GM06990 (cell line): ENCODE results near the gene MALL.
"Not testable (repeated sequence)": the region's sequence is repeated elsewhere in the genome, so short reads cannot be mapped to it uniquely, and the experiment has no call there.

Source experiments
- DNase-seq: peaks from one replicate; pipeline ENCODE4 v3.0.0-alpha.2; 2011; ENCODE audit not compliant: insufficient read length; ENCODE audit errors: extremely low read depth
- H3K27me3 ChIP-seq: replicated peaks from 2 replicates; pipeline ENCODE4 v1.6.0; 2011; ENCODE audit warnings: low read length; ENCODE audit not compliant: control insufficient read depth, insufficient read depth
- H3K36me3 ChIP-seq: 2 replicates; pipeline ENCODE4 v1.5.1; 2011; ENCODE audit warnings: low read length; ENCODE audit not compliant: control insufficient read depth, insufficient read depth
- H3K4me3 ChIP-seq: replicated peaks from 2 replicates; pipeline ENCODE4 v1.5.1; 2011; ENCODE audit warnings: low read depth, mild to moderate bottlenecking, control low read depth, low read length
- TF ChIP-seq, protein P1 (sequence below): IDR thresholded peaks from 2 replicates; pipeline ENCODE4 v1.5.1; 2011; ENCODE audit warnings: low read length, control low read depth, mild to moderate bottlenecking, inconsistent platforms; ENCODE audit not compliant: insufficient read depth, poor library complexity, severe bottlenecking

Gene MALL

DNA sequence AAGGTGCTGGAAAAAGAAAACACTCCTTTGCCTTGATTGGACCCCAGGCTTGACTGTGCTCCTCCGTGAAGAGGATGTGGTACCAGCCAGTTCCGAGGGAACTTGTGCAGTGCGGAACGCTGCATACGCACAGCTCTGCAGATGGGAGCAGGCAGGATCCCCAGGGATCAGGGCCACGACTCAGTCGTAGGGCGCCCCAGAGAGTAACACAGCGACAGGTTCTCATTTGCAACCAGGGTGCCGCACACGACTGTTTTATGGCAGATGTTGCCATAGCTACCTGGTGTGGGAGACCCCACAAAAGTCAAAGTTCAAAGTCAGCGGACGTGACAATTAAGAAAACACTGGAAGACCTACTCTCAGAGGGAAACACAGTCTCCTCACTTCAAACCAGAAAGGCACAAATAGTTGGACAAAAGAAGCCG, 779 bp downstream of the MALL start:
- TF ChIP-seq, protein P1, sequence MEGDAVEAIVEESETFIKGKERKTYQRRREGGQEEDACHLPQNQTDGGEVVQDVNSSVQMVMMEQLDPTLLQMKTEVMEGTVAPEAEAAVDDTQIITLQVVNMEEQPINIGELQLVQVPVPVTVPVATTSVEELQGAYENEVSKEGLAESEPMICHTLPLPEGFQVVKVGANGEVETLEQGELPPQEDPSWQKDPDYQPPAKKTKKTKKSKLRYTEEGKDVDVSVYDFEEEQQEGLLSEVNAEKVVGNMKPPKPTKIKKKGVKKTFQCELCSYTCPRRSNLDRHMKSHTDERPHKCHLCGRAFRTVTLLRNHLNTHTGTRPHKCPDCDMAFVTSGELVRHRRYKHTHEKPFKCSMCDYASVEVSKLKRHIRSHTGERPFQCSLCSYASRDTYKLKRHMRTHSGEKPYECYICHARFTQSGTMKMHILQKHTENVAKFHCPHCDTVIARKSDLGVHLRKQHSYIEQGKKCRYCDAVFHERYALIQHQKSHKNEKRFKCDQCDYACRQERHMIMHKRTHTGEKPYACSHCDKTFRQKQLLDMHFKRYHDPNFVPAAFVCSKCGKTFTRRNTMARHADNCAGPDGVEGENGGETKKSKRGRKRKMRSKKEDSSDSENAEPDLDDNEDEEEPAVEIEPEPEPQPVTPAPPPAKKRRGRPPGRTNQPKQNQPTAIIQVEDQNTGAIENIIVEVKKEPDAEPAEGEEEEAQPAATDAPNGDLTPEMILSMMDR: no peak
- Histone ChIP-seq H3K36me3 (no peaks in the 10 kb centered on the region), H3K4me3 (no peak overlapping the region), H3K27me3 (no peaks in the 10 kb centered on the region)
- DNase-seq: no peak

DNA sequence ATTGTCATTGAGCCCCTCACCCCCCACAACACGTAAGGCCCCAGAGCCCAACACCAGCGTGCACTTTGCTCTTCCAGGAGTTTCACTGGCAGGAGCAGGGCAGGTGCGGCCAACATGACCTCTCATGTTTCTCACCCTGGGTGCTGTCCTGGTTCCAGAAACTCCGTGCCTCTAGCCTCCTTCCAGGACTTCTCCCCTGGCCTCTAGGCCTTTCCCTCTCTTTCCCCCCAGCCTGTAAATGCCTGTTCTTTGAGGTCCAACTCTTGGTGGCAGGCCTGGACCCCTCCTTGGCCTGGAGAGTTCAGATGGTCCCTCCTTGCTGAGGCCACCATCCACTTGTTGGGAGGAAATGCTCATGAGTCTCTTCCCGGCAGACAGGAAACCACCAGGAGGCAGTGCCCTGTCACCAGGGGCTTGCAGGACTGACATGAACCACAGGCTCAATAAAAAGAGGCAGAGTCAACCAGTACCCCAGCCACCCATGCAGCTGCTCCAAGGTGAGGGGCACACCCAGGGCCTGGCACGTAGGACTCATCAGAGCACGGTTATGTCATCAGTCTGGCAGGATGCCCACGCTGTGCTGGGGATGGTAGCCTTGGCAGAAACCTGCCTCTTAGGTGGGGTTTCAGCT, 1.5 kb downstream of the MALL start:
- Histone ChIP-seq H3K36me3 (no peaks in the 10 kb centered on the region), H3K4me3 (no peak overlapping the region), H3K27me3 (no peaks in the 10 kb centered on the region)
- TF ChIP-seq, protein P1: no peak
- DNase-seq: no peak

GRCh38 chr2:110108291-110108690, 7.3 kb downstream of the MALL start:
- not testable (repeated sequence) for H3K36me3 ChIP-seq, DNase-seq, H3K4me3 ChIP-seq, H3K27me3 ChIP-seq

GRCh38 chr2:110107092-110108079, 8.2 kb downstream of the MALL start:
- H3K36me3 ChIP-seq: no peaks in the 10 kb centered on the region
- TF ChIP-seq, protein P1: no peak
- H3K27me3 ChIP-seq: no peaks in the 10 kb centered on the region
- no peak for DNase-seq
- no peak overlapping the region for H3K4me3 ChIP-seq

DNA sequence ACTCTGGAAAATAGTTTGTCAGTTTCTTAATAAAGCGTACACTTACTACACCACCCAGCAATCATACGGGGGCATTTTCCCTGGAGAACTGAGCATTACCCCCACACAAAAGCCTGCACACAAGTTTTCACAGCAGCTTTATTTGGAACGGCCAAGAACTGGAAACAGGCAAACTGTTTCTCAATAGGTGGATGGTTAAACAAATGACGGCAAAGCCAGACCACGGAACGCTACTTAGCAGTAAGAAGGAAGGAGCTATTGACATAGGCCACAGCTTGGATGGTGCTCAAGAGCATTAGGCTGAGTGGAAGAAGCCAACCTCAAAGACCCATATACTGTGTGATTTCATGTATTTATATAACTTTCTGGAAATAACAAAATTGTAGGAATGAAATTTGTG, 9.0 kb downstream of the MALL start:
- no peak overlapping the region for H3K4me3 ChIP-seq

More for the DNA sequence above, 9.0 kb downstream of the MALL start:
- no peak for DNase-seq
- TF ChIP-seq, protein P1: no peak
- Histone ChIP-seq H3K27me3 (no peaks in the 10 kb centered on the region), H3K36me3 (no peaks in the 10 kb centered on the region)
